ENCODE results near the gene CTAGE1.

The CTAGE1 gene

GRCh38 chr18:22439447-22439846, 21.7 kb upstream of the CTAGE1 start:
- no peak for DNase-seq (ENCODE audit: low read depth in 1 of 2, low spot score in 1 of 2)

- no peak for DNase-seq (ENCODE audit: low read depth in 1 of 2, low spot score in 1 of 2)
Observed at GRCh38 chr18:22436136-22436535, 18.4 kb upstream of the CTAGE1 start.

GRCh38 chr18:22434973-22435608, 17.4 kb upstream of the CTAGE1 start:
- no peak for DNase-seq (ENCODE audit: low read depth in 1 of 2, low spot score in 1 of 2)

- DNase-seq (ENCODE audit: low read depth in 1 of 2, low spot score in 1 of 2) = no peak
Observed at GRCh38 chr18:22433956-22434355, 16.2 kb upstream of the CTAGE1 start.

GRCh38 chr18:22432657-22433137, 15.0 kb upstream of the CTAGE1 start:
- DNase-seq (ENCODE audit: low read depth in 1 of 2, low spot score in 1 of 2) = no peak

- no peak for DNase-seq (ENCODE audit: low read depth in 1 of 2, low spot score in 1 of 2)
Observed at GRCh38 chr18:22429564-22429963, 11.8 kb upstream of the CTAGE1 start.

GRCh38 chr18:22428672-22429071, 11.0 kb upstream of the CTAGE1 start:
- no peak for DNase-seq (ENCODE audit: low read depth in 1 of 2, low spot score in 1 of 2)

GRCh38 chr18:22427822-22428549, 10.3 kb upstream of the CTAGE1 start:
- no peak for DNase-seq (ENCODE audit: low read depth in 1 of 2, low spot score in 1 of 2)

- DNase-seq (ENCODE audit: low read depth in 1 of 2, low spot score in 1 of 2) = no peak
Observed at GRCh38 chr18:22424565-22424963, 6.8 kb upstream of the CTAGE1 start.

GRCh38 chr18:22423878-22424564, 6.3 kb upstream of the CTAGE1 start:
- no peak for DNase-seq (ENCODE audit: low read depth in 1 of 2, low spot score in 1 of 2)

GRCh38 chr18:22422909-22423548, 5.3 kb upstream of the CTAGE1 start:
- no peak for DNase-seq (ENCODE audit: low read depth in 1 of 2, low spot score in 1 of 2)

GRCh38 chr18:22420652-22421051, 2.9 kb upstream of the CTAGE1 start:
- DNase-seq (ENCODE audit: low read depth in 1 of 2, low spot score in 1 of 2) = no peak

- no peak for DNase-seq (ENCODE audit: low read depth in 1 of 2, low spot score in 1 of 2)
Observed at GRCh38 chr18:22412176-22412911, 5.4 kb downstream of the CTAGE1 start.

- DNase-seq (ENCODE audit: low read depth in 1 of 2, low spot score in 1 of 2) = no peak
Observed at GRCh38 chr18:22411446-22411845, 6.3 kb downstream of the CTAGE1 start.

GRCh38 chr18:22410126-22410525, 7.6 kb downstream of the CTAGE1 start:
- no peak for DNase-seq (ENCODE audit: low read depth in 1 of 2, low spot score in 1 of 2)

GRCh38 chr18:22409445-22409844, 8.3 kb downstream of the CTAGE1 start:
- no peak for DNase-seq (ENCODE audit: low read depth in 1 of 2, low spot score in 1 of 2)

- no peak for DNase-seq (ENCODE audit: low read depth in 1 of 2, low spot score in 1 of 2)
Observed at GRCh38 chr18:22408059-22408458, 9.7 kb downstream of the CTAGE1 start.

GRCh38 chr18:22405142-22405541, 12.6 kb downstream of the CTAGE1 start:
- DNase-seq (ENCODE audit: low read depth in 1 of 2, low spot score in 1 of 2) = no peak

- DNase-seq (ENCODE audit: low read depth in 1 of 2, low spot score in 1 of 2) = no peak
Observed at GRCh38 chr18:22403950-22404349, 13.8 kb downstream of the CTAGE1 start.

- DNase-seq (ENCODE audit: low read depth in 1 of 2, low spot score in 1 of 2) = no peak
Observed at GRCh38 chr18:22399949-22400348, 17.8 kb downstream of the CTAGE1 start.

GRCh38 chr18:22398464-22398863, 19.3 kb downstream of the CTAGE1 start:
- DNase-seq (ENCODE audit: low read depth in 1 of 2, low spot score in 1 of 2) = no peak

All from stimulated activated CD4-positive, alpha-beta T cell treated with anti-CD3 and anti-CD28 coated beads, Interleukin-15, amount 100 ng/mL, for 1 hour (primary cell).